Progenitor cell of endocrine pancreas (in vitro differentiated cells): ENCODE results near the gene NIFK. TPM values are rescaled to one million over a fixed set of nuclear protein-coding genes. Genes with fewer than 3 reads are reported as not detected.
"Not testable (repeated sequence)": the region's sequence is repeated elsewhere in the genome, so short reads cannot be mapped to it uniquely, and the experiment has no call there.

ENCODE experiments used
- DNase-seq: peaks from one replicate; pipeline ENCODE4 v3.0.0; 2021; ENCODE audit warnings: low spot score; ENCODE audit not compliant: unreplicated experiment
- H3K27ac Mint-ChIP-seq: 2 replicates; pipeline ENCODE4 v1.8.0; 2021; ENCODE audit warnings: mild to moderate bottlenecking, moderate library complexity, mixed read lengths
- H3K27me3 Mint-ChIP-seq: 2 replicates; pipeline ENCODE4 v1.8.0; 2021; ENCODE audit warnings: mixed read lengths
- H3K36me3 Mint-ChIP-seq: 2 replicates; pipeline ENCODE4 v1.8.0; 2022; ENCODE audit warnings: mixed read lengths; ENCODE audit not compliant: insufficient read depth
- H3K4me1 Mint-ChIP-seq: 2 replicates; pipeline ENCODE4 v1.8.0; 2021; ENCODE audit warnings: low read depth, mixed read lengths
- H3K4me3 Mint-ChIP-seq: 2 replicates; pipeline ENCODE4 v1.8.0; 2021; ENCODE audit warnings: low read depth, mild to moderate bottlenecking, moderate library complexity, mixed read lengths
- H3K9me3 Mint-ChIP-seq: 2 replicates; pipeline ENCODE4 v1.8.0; 2021; ENCODE audit warnings: low read depth, mixed read lengths
- CTCF ChIP-seq: fragments of 200-600 bp; sonication (generic); IDR thresholded peaks from one replicate; pipeline ENCODE4 v1.5.0; 2021; ENCODE audit warnings: antibody characterized with exemption, mild to moderate bottlenecking; ENCODE audit not compliant: unreplicated experiment
- total RNA-seq: library from RNA; stranded (reverse); gene quantifications from 2 replicates; pipeline ENCODE4 v1.2.1, GENCODE V29; 2021

NIFK gene
- total RNA-seq, 1 donor from 2014 or later: 45.0 TPM

GRCh38 chr2:121721926-121722325, 14.7 kb downstream of the NIFK start:
- no peaks in the 10 kb centered on the region for H3K4me1 Mint-ChIP-seq
- no peak overlapping the region for H3K4me3 Mint-ChIP-seq
- no peak for TF ChIP-seq CTCF
- H3K27me3 Mint-ChIP-seq: no peaks in the 10 kb centered on the region
- H3K36me3 Mint-ChIP-seq: peaks cover 1% of the 10 kb centered on the region
- no peaks in the 10 kb centered on the region for H3K9me3 Mint-ChIP-seq
- no peak for DNase-seq
- H3K27ac Mint-ChIP-seq: no peak overlapping the region

- H3K9me3 Mint-ChIP-seq: no peaks in the 10 kb centered on the region
- no peak overlapping the region for H3K27ac Mint-ChIP-seq
- no peak for TF ChIP-seq CTCF
- no peak for DNase-seq
- no peaks in the 10 kb centered on the region for H3K36me3 Mint-ChIP-seq
- no peaks in the 10 kb centered on the region for H3K27me3 Mint-ChIP-seq
- H3K4me3 Mint-ChIP-seq: no peak overlapping the region
- H3K4me1 Mint-ChIP-seq: peaks cover 2% of the 10 kb centered on the region
These were observed 19.1 kb downstream of the NIFK start for GRCh38 chr2:121717529-121717928.

- H3K4me1 Mint-ChIP-seq: peaks cover 2% of the 10 kb centered on the region
- DNase-seq: no peak
- H3K4me3 Mint-ChIP-seq: no peak overlapping the region
- no peaks in the 10 kb centered on the region for H3K36me3 Mint-ChIP-seq
- TF ChIP-seq CTCF: no peak
- no peaks in the 10 kb centered on the region for H3K27me3 Mint-ChIP-seq
- H3K9me3 Mint-ChIP-seq: no peaks in the 10 kb centered on the region
- no peak overlapping the region for H3K27ac Mint-ChIP-seq
These were observed 20.5 kb downstream of the NIFK start for GRCh38 chr2:121716126-121716525.

- not testable (repeated sequence) for DNase-seq, H3K9me3 Mint-ChIP-seq, H3K4me3 Mint-ChIP-seq, H3K27me3 Mint-ChIP-seq, H3K27ac Mint-ChIP-seq, H3K36me3 Mint-ChIP-seq
- peaks cover 18% of the 10 kb centered on the region for H3K4me1 Mint-ChIP-seq
These were observed 25.2 kb downstream of the NIFK start for GRCh38 chr2:121711481-121711880.

- Mint-ChIP-seq H3K4me1 (peaks cover 16% of the 10 kb centered on the region), H3K4me3 (no peak overlapping the region), H3K36me3 (no peaks in the 10 kb centered on the region), H3K9me3 (no peaks in the 10 kb centered on the region), H3K27ac (no peak overlapping the region), H3K27me3 (no peaks in the 10 kb centered on the region)
- no peak for TF ChIP-seq CTCF
- no peak for DNase-seq
These were observed 26.1 kb downstream of the NIFK start for GRCh38 chr2:121710470-121711170.

GRCh38 chr2:121709776-121710469, 26.8 kb downstream of the NIFK start:
- no peak overlapping the region for H3K4me3 Mint-ChIP-seq
- no peak overlapping the region for H3K27ac Mint-ChIP-seq
- H3K9me3 Mint-ChIP-seq: no peaks in the 10 kb centered on the region
- no peak for TF ChIP-seq CTCF
- H3K4me1 Mint-ChIP-seq: peaks cover 16% of the 10 kb centered on the region
- no peaks in the 10 kb centered on the region for H3K36me3 Mint-ChIP-seq
- H3K27me3 Mint-ChIP-seq: no peaks in the 10 kb centered on the region
- DNase-seq: no peak
